ENCODE data around the gene VSIG10L2.

GRCh38 chr11:125916683-125917347 lies 29.0 kb upstream of the VSIG10L2 start:
- no peak for TF ChIP-seq PBX3 (CRISPR knock-in tag; IDR thresholded peaks at IDR 0.05)
- TF ChIP-seq CTCF (tag by site-specific recombination; IDR thresholded peaks at IDR 0.05) = no peak
- no peak for TF ChIP-seq REST (tag by site-specific recombination; IDR thresholded peaks at IDR 0.05)
